H1 (cell line): ENCODE data around the gene PHACTR1. TPM values are rescaled to one million over a fixed set of nuclear protein-coding genes. Genes with fewer than 3 reads are reported as not detected.

ENCODE experiments used
- CTCF ChIA-PET: fragments of 300-600 bp; sonication (Branson Sonifier 250); formaldehyde crosslinking; loops from one replicate; lab custom pipeline; 2021; ENCODE audit not compliant: partially characterized antibody; lab: Charles Lee
- POLR2A ChIA-PET: fragments of 300-600 bp; sonication (Branson Sonifier 250); formaldehyde crosslinking; loops from one replicate; lab custom pipeline; 2021; ENCODE audit warnings: inconsistent platforms; ENCODE audit not compliant: partially characterized antibody; lab: Charles Lee
- DNase-seq, 2 experiments: peaks; one replicate each; pipeline versions ENCODE4 v3.0.0 to v3.0.0-alpha.2; 2010 to 2022; ENCODE audit warnings: low spot score in 2 of 2, low read depth in 1 of 2, mixed read lengths in 1 of 2
- FAIRE-seq: peaks from 2 replicates; lab custom pipeline; 2011; peaks lifted over from hg19 to GRCh38; lab: Jason Lieb, UNC
- H2AFZ ChIP-seq: 2 replicates; pipeline ENCODE4 v1.8.1; 2012; ENCODE audit warnings: low read length, inconsistent platforms
- H2AK5ac ChIP-seq: 2 replicates; pipeline ENCODE4 v1.6.1; 2013; ENCODE audit warnings: low read depth, low read length
- H2BK120ac ChIP-seq: replicated peaks from 2 replicates; pipeline ENCODE3; 2013; ENCODE audit warnings: low read depth, low read length, inconsistent platforms
- H2BK12ac ChIP-seq: 2 replicates; pipeline ENCODE4 v1.6.1; 2013; ENCODE audit warnings: low read depth, low read length
- H2BK15ac ChIP-seq: 2 replicates; pipeline ENCODE4 v1.6.1; 2013; ENCODE audit warnings: low read length
- H2BK20ac ChIP-seq: 2 replicates; pipeline ENCODE4 v1.6.1; 2013; ENCODE audit warnings: low read length
- H2BK5ac ChIP-seq: 2 replicates; pipeline ENCODE4 v1.6.1; 2013; ENCODE audit warnings: low read depth, low read length
- H3K14ac ChIP-seq: 2 replicates; pipeline ENCODE4 v1.6.1; 2013; ENCODE audit warnings: inconsistent platforms; ENCODE audit not compliant: insufficient read length
- H3K18ac ChIP-seq: 2 replicates; pipeline ENCODE4 v1.6.1; 2013; ENCODE audit warnings: low read length; ENCODE audit errors: extremely low read depth
- H3K23ac ChIP-seq: 2 replicates; pipeline ENCODE4 v1.6.1; 2013; ENCODE audit warnings: inconsistent platforms; ENCODE audit not compliant: insufficient read length
- H3K23me2 ChIP-seq: 2 replicates; pipeline ENCODE4 v1.6.1; 2013; ENCODE audit warnings: low read depth, low read length
- H3K27ac ChIP-seq: 2 replicates; pipeline ENCODE4 v1.6.1; 2011; ENCODE audit warnings: low read depth, low read length, inconsistent platforms
- H3K27me3 ChIP-seq, 4 experiments: replicated peaks in 1 of 4; 1 replicate in 1 of 4; 2 replicates in 3 of 4; pipeline versions ENCODE4 v1.6.1 to v1.8.1; 2011 to 2013; ENCODE audit warnings: low read length in 3 of 4, mild to moderate bottlenecking in 3 of 4, inconsistent platforms in 2 of 4, mixed read lengths in 2 of 4, moderate library complexity in 1 of 4; ENCODE audit not compliant: control insufficient read depth in 3 of 4, insufficient read depth in 3 of 4; ENCODE audit errors: extremely low read depth in 1 of 4
- H3K36me3 ChIP-seq, 4 experiments: 2 replicates each; pipeline versions ENCODE4 v1.6.1 to v1.8.1; 2011 to 2013; ENCODE audit warnings: mild to moderate bottlenecking in 4 of 4, low read length in 3 of 4, moderate library complexity in 2 of 4, control low read depth in 1 of 4, inconsistent platforms in 1 of 4; ENCODE audit not compliant: insufficient read depth in 4 of 4, control insufficient read depth in 2 of 4
- H3K4ac ChIP-seq: replicated peaks from 2 replicates; pipeline ENCODE3; 2013; ENCODE audit warnings: low read length, low read depth, mixed read lengths, inconsistent platforms; ENCODE audit not compliant: insufficient read length
- H3K4me1 ChIP-seq, 4 experiments: replicated peaks in 1 of 4; 1 replicate in 1 of 4; 2 replicates in 3 of 4; pipeline versions ENCODE4 v1.6.1 to v1.8.1; 2011 to 2013; ENCODE audit warnings: low read length in 3 of 4, inconsistent platforms in 2 of 4, mixed read lengths in 1 of 4; ENCODE audit not compliant: insufficient read depth in 4 of 4, control insufficient read depth in 3 of 4
- H3K4me2 ChIP-seq, 2 experiments: 2 replicates each; pipeline versions ENCODE4 v1.6.1 to v1.8.1; 2011 to 2013; ENCODE audit warnings: low read depth in 2 of 2, low read length in 2 of 2, control low read depth in 1 of 2, inconsistent platforms in 1 of 2, mild to moderate bottlenecking in 1 of 2; ENCODE audit not compliant: insufficient read depth in 1 of 2
- H3K4me3 ChIP-seq, 4 experiments: fragments of 200-600, 300-600 bp in 1 of 4; sonication (generic), shearing (Covaris generic), sonication (Bioruptor Twin) in 1 of 4; 2 replicates each; pipeline versions ENCODE4 v1.5.1 to v1.8.1; 2011 to 2016; ENCODE audit warnings: low read length in 4 of 4, low read depth in 3 of 4, control low read depth in 2 of 4, inconsistent platforms in 2 of 4, mild to moderate bottlenecking in 2 of 4, mixed read lengths in 1 of 4, moderate library complexity in 1 of 4; ENCODE audit not compliant: insufficient read depth in 2 of 4; ENCODE audit errors: extremely low read depth in 1 of 4
- H3K56ac ChIP-seq: replicated peaks from 2 replicates; pipeline ENCODE3; 2013; ENCODE audit warnings: low read depth, mild to moderate bottlenecking, mixed read lengths, low read length, inconsistent platforms; ENCODE audit not compliant: insufficient read length
- H3K79me1 ChIP-seq: 2 replicates; pipeline ENCODE4 v1.6.1; 2013; ENCODE audit warnings: low read depth, low read length, control low read depth
- H3K79me2 ChIP-seq, 2 experiments: 2 replicates each; pipeline versions ENCODE4 v1.6.1 to v1.8.1; 2012 to 2013; ENCODE audit warnings: low read length in 2 of 2, mild to moderate bottlenecking in 2 of 2, inconsistent platforms in 1 of 2; ENCODE audit not compliant: insufficient read depth in 2 of 2, control insufficient read depth in 1 of 2
- H3K9ac ChIP-seq, 4 experiments: replicated peaks in 1 of 4; 1 replicate in 1 of 4; 2 replicates in 3 of 4; pipeline versions ENCODE4 v1.6.1 to v1.8.1; 2011 to 2013; ENCODE audit warnings: low read depth in 3 of 4, low read length in 3 of 4, control low read depth in 2 of 4, mild to moderate bottlenecking in 2 of 4, moderate library complexity in 2 of 4, inconsistent platforms in 1 of 4; ENCODE audit errors: extremely low read depth in 1 of 4
- H3K9me3 ChIP-seq, 2 experiments: 2 replicates each; pipeline versions ENCODE4 v1.6.1 to v1.8.1; 2012 to 2013; ENCODE audit warnings: mild to moderate bottlenecking in 2 of 2, moderate library complexity in 2 of 2, control low read depth in 1 of 2, inconsistent platforms in 1 of 2, low read depth in 1 of 2, low read length in 1 of 2, mixed read lengths in 1 of 2; ENCODE audit not compliant: insufficient read depth in 2 of 2
- H4K20me1 ChIP-seq, 2 experiments: replicated peaks in 1 of 2; 2 replicates each; pipeline versions ENCODE3 to v1.8.1; 2011 to 2013; ENCODE audit warnings: inconsistent platforms in 2 of 2, low read length in 2 of 2, mild to moderate bottlenecking in 1 of 2; ENCODE audit not compliant: insufficient read depth in 2 of 2, control insufficient read depth in 1 of 2
- H4K5ac ChIP-seq: 2 replicates; pipeline ENCODE4 v1.6.1; 2013; ENCODE audit warnings: low read length, low read depth, mixed read lengths, inconsistent platforms; ENCODE audit not compliant: insufficient read length
- H4K8ac ChIP-seq: 2 replicates; pipeline ENCODE4 v1.8.0; 2013; ENCODE audit warnings: mild to moderate bottlenecking, moderate library complexity, low read length, inconsistent platforms; ENCODE audit not compliant: insufficient read depth; ENCODE audit errors: extremely low read depth
- H4K91ac ChIP-seq: replicated peaks from 2 replicates; pipeline ENCODE3; 2013; ENCODE audit warnings: low read length, mixed read lengths, inconsistent platforms; ENCODE audit not compliant: insufficient read length
- BRCA1 ChIP-seq: IDR thresholded peaks from 2 replicates; pipeline ENCODE4 v1.6.1; 2012; ENCODE audit warnings: low read depth, low read length, improper control_type of control experiment
- CHD2 ChIP-seq: IDR thresholded peaks from 2 replicates; pipeline ENCODE4 v1.6.1; 2012; ENCODE audit warnings: low read length, improper control_type of control experiment
- EZH2 ChIP-seq: fragments of 200-600 bp; sonication (generic); IDR thresholded peaks from 2 replicates; pipeline ENCODE4 v1.7.1; 2012; ENCODE audit warnings: low read depth, mild to moderate bottlenecking, moderate library complexity, low read length, inconsistent platforms; ENCODE audit not compliant: severe bottlenecking
- JUND ChIP-seq: IDR thresholded peaks from 2 replicates; pipeline ENCODE4 v1.6.1; 2011; ENCODE audit warnings: mild to moderate bottlenecking, improper control_type of control experiment, low read length
- SAP30 ChIP-seq: fragments of 300-600 bp; sonication (generic); IDR thresholded peaks from 2 replicates; pipeline ENCODE4 v1.7.1; 2012; ENCODE audit warnings: low read length, moderate library complexity, mild to moderate bottlenecking, inconsistent platforms; ENCODE audit not compliant: insufficient read depth, insufficient replicate concordance
- TBP ChIP-seq: IDR thresholded peaks from 2 replicates; pipeline ENCODE4 v1.6.1; 2011; ENCODE audit warnings: low read depth, low read length, improper control_type of control experiment
- WGBS, 2 experiments: shearing (Covaris generic) in 1 of 2; methylation state at CpG; one replicate each; pipeline versions ENCODE4 v1.1.6 to v1.1.7; 2013 to 2015; ENCODE audit warnings: low lambda C conversion rate in 2 of 2, mixed read lengths in 2 of 2, inconsistent platforms in 1 of 2, low coverage in 1 of 2, missing lambda C conversion rate in 1 of 2; ENCODE audit not compliant: insufficient replicate concordance in 2 of 2, insufficient coverage in 1 of 2, insufficient read length in 1 of 2; ENCODE audit errors: extremely low coverage in 1 of 2, missing lambda C conversion rate in 1 of 2; 5-methylcytosine and 5-hydroxymethylcytosine counted together
- polyA plus RNA-seq, 7 experiments: library from polyadenylated mRNA; depleted of rRNA in 3 of 7; stranded (reverse) in 5 of 7; unstranded in 2 of 7; fragments of >200 nt in 5 of 7; fragments of 200-250 nt in 2 of 7; gene quantifications; 1 replicate in 5 of 7; 2 replicates in 1 of 7; 4 replicates in 1 of 7; pipeline versions ENCODE4 v1.2.1 to v1.2.3, GENCODE V29; 2011 to 2013; ENCODE audit warnings: missing spikeins in 2 of 7, mixed read lengths in 2 of 7
- total RNA-seq: library from RNA; stranded (reverse); fragmentation: NEBNext Ultra II Directional; extraction: Animal tissue kit (Norgen Biotek cat#: 25700); gene quantifications from 2 replicates; pipeline ENCODE4 v1.2.1, GENCODE V29; 2021
- TF ChIP-seq, protein P1 (sequence below): IDR thresholded peaks from 2 replicates; pipeline ENCODE4 v1.6.1; 2011; ENCODE audit warnings: low read depth, mild to moderate bottlenecking, low read length; ENCODE audit not compliant: insufficient read depth
- TF ChIP-seq, protein P2 (sequence below): IDR thresholded peaks from 2 replicates; pipeline ENCODE4 v1.6.1; 2012; ENCODE audit warnings: inconsistent platforms

PHACTR1 gene
- total and polyA plus RNA-seq, 2 of the 8 experiments (the other 6 are each of a cell fraction or from before 2014, with no cell fraction given), result 3.9 to 17.1 TPM

DNA sequence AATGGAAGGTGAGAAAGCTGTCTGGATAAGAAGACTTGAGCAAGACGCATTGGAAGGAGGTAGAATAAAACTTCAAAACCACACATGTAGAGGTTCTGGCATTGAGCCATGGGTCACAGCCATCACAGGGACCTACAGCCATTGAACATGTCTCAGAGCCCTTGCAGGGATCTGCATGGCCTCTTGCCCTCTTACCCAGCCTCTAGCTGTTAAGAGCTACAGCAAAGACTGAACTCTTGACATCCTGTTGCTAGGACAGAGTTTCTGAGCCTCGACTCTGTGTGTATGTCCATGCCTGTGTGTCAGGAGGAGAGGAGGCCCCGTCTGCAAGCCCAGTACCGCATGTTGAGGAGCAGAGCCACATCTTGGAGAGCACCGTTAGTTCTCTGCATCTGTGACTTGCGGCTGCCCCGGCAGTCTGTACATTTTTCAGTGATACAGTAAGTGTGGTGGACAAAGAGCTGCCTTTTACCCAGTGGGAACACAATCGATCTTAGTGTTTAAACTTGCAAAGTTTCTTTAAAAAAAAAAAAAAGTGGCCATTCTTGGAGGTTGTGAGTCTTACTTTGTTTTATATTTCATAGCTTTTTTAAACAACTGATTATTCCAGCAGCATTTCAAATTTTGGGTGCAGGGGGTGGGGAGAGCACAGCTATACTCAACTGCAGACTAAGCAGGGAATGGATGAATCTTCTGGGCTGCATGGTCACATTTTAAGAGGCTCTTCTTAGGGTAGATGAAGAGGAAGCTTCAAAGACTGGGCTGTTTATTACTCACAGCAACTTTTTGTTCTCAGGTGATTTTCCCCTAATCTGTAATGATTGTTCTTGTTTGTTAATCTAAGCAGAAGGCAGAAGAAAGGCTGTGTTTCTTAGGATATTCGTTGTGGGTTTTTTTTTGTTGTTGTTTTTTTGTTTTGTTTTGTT is 523.2 kb downstream of the PHACTR1 start:
- Histone ChIP-seq H3K18ac (no peak overlapping the region), H2BK5ac (no peak overlapping the region), H3K23me2 (no peaks in the 10 kb centered on the region), H2AFZ (no peak overlapping the region), H2AK5ac (no peak overlapping the region), H3K4ac (no peak overlapping the region)
- CTCF ChIA-PET, result interaction anchor here (0.6 to 2.1 kb wide), 8 partner anchors 10 to 1688 kb away, joined by 3 to 6 read pairs (median 4); no protein-coding TSS in a partner anchor
- no peak for TF ChIP-seq SAP30
- no peak for TF ChIP-seq TBP
- no peak for TF ChIP-seq JUND
- TF ChIP-seq, protein P1, sequence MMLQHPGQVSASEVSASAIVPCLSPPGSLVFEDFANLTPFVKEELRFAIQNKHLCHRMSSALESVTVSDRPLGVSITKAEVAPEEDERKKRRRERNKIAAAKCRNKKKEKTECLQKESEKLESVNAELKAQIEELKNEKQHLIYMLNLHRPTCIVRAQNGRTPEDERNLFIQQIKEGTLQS, result no peak
- no peak for TF ChIP-seq EZH2
- TF ChIP-seq CHD2, result no peak
- TF ChIP-seq, protein P2, sequence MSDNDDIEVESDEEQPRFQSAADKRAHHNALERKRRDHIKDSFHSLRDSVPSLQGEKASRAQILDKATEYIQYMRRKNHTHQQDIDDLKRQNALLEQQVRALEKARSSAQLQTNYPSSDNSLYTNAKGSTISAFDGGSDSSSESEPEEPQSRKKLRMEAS, result no peak
- TF ChIP-seq BRCA1, result no peak
- TF ChIP-seq, all 59 proteins: peak for 0
- no peak overlapping the region for H2BK12ac ChIP-seq
- H3K9me3 ChIP-seq, result peaks cover 0 to 2% of the 10 kb centered on the region in 2 experiments; a peak in 1 of 4 replicates
- no peak overlapping the region for H3K27ac ChIP-seq
- H3K4me3 ChIP-seq, result no peak overlapping the region
- no peaks in the 10 kb centered on the region for H3K27me3 ChIP-seq
- no peak overlapping the region for H4K91ac ChIP-seq
- no peak overlapping the region for H3K4me2 ChIP-seq
- FAIRE-seq (no peak), DNase-seq (no peak)
- no peak overlapping the region for H3K23ac ChIP-seq
- H3K56ac ChIP-seq, result no peak overlapping the region
- H3K9ac ChIP-seq, result no peak overlapping the region
- no peaks in the 10 kb centered on the region for H3K4me1 ChIP-seq
- H4K8ac ChIP-seq, result no peak overlapping the region
- no peak overlapping the region for H3K14ac ChIP-seq
- POLR2A ChIA-PET, result interaction anchor here (2.1 kb wide), 1 partner anchor 16 kb away, joined by 4 read pairs; no protein-coding TSS in a partner anchor
- H2BK15ac ChIP-seq, result no peak overlapping the region
- no peaks in the 10 kb centered on the region for H3K36me3 ChIP-seq
- no peaks in the 10 kb centered on the region for H4K20me1 ChIP-seq
- no peaks in the 10 kb centered on the region for H3K79me1 ChIP-seq
- no peak overlapping the region for H2BK120ac ChIP-seq
- H4K5ac ChIP-seq, result no peak overlapping the region
- no peak overlapping the region for H2BK20ac ChIP-seq
- 91 to 100% methylated on average over 1 to 9 of the region's 9 CpGs for WGBS, 2 experiments
- H3K79me2 ChIP-seq, result no peaks in the 10 kb centered on the region
